Caki2 (cell line): ENCODE data around the gene PITPNM3. TPM values are rescaled to one million over a fixed set of nuclear protein-coding genes. Genes with fewer than 3 reads are reported as not detected.

Experiments
- DNase-seq: peaks from one replicate; pipeline ENCODE4 v3.0.0-alpha.2; 2015; ENCODE audit warnings: low read depth
- in situ Hi-C: cut with HindIII; loops from 2 replicates; pipeline ENCODE4 v1.10.0; 2016; ENCODE audit warnings: low sequenced_read_pairs, low pct_unique_long_range_greater_than_20kb, mixed read lengths
- total RNA-seq: library from RNA; depleted of rRNA; stranded (reverse); fragments of >200 nt; shearing (Covaris generic); gene quantifications from 2 replicates; pipeline ENCODE4 v1.2.3, GENCODE V29; 2014; ENCODE audit warnings: low replicate concordance

The PITPNM3 gene
- total RNA-seq, 1 experiment from 2014 or later, result 2.2 TPM

DNA sequence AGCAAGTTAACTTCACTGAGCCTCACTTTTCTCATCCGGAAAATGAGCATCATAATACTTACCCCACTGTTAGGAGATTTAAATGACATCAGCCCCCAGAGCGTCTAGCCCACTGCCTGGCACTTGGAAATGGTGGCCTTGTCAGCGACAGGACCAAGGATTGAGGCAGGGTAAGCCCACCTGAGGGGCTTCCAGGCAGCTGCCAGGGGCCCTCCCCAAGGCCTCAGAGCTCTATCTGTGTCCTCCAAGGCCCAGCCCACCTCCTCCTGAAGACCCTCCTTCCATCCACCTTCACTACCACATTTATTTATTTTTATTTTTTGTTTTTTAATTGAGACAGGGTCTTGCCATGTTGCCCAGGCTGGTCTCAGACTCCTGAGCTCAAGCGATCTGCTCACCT, 13.8 kb downstream of the PITPNM3 start:
- in situ Hi-C loops, result no loop called here
- no peak for DNase-seq

DNA sequence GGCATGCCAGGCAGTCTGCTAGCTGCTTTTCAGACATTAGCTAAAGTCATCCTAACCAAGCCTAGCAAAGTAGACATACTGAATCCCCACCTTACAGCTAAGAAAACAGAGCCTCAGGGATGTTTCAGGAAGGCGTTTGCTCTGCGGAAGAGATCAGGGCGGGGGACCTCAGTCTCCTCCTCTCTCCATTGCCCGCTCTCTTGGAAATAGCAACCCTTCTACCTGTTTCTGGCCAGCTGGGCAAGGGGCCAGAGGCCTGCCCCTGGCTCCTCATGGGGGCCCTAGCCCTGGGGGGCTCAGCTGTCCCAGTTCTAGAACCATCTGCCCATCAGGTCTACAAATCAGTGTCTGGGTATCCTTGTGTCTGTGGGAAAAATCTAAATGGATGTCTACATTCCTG, 14.5 kb downstream of the PITPNM3 start:
- in situ Hi-C loops, result no loop called here
- DNase-seq, result no peak

DNA sequence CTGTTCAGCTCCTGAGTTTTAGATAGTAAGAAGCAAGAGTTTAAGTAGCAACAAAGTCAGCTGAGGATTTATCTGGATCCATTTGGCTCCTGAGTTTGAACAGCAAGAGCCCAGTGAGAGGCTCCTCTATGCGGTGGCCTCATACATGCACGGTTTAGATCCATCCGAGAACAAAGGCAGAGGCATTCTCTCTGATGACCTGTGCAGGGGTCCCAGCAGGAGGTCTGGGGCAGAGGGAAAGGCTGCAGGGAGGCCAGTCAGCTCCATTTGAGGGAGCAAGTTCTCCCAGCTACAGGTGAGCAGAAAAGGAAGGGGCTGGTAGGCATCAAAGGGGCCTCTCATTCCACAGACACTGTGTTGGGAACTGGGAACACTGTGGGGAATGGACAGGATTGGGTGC, 16.5 kb downstream of the PITPNM3 start:
- DNase-seq, result no peak
- in situ Hi-C loops, result no loop called here

DNA sequence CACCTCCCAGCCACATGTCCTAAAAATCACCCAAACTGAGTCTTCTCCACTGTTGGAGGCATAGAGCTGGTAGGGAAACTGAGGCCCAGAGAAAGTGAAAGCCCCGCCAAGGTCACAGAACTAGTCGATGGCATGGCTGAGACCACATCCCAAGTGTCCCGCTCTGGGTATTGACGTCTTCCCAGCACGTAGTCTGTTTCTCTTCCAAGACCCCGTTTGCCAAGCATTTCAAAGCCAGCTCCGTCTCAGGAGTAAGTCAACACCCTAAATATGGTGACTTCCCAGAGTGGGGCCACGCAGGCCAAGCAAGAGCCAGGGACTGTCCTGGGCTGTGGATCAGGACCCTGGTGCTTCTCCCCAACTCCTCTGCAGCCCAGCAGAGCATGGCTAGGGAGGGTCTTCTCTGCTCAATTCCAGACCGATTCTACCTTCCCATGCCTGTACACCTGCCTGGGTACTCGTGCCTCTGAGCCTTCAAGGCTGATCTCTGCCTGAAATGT, 19.7 kb downstream of the PITPNM3 start:
- in situ Hi-C loops, result no loop called here
- no peak for DNase-seq

DNA sequence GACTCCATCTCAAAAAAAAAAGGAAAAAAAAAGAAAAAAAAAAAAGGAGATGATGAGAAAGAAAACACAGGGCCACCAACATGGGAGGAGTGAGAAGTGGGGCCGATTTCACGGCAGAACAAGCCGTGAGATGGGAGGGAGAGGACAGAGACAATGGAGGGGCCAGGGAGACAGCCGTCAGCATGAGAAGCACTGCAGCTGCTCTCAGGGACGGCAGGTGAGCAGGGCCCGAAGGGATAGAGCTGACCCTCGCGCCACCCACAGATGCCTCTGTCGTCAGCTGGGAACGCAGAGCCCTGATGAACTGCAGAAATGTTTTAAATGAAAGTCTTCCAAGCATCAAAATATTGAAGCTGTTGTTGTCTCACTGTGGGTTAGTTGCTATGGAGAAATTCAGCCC, 20.3 kb downstream of the PITPNM3 start:
- no peak for DNase-seq
- in situ Hi-C loops, result no loop called here

DNA sequence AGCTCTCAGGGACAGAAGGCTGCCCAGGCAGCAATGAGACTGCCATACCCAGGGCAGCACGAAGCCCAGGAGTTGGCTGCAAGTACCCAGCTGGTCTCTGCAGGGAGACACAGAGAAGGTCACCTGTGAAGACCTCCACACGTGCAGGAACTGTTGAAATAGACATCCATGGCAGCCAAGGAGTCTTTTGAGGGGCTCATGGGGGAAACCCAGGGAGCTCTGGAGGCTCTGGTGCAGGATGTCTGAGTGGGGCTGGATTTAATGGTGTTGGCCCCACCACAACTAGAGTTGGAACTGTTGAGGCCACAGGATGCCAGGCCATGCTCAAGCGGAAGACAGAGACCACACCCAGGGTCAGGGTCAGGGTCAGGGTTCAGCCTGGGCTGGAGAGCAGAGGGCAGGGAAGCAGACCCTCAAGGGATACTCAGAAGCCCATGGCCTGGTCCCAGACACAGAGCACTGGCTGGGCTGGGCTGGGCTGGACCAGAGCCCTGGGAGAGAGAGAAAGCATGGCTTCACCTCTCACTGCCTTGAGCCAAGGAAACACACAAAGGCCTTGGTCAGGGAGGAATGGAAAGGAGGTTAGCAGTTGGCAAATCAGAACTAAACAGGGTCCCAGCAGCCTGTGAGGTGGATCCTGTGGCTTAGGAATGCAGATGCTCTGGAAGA, 21.4 kb downstream of the PITPNM3 start:
- no peak for DNase-seq
- in situ Hi-C loops, result no loop called here

DNA sequence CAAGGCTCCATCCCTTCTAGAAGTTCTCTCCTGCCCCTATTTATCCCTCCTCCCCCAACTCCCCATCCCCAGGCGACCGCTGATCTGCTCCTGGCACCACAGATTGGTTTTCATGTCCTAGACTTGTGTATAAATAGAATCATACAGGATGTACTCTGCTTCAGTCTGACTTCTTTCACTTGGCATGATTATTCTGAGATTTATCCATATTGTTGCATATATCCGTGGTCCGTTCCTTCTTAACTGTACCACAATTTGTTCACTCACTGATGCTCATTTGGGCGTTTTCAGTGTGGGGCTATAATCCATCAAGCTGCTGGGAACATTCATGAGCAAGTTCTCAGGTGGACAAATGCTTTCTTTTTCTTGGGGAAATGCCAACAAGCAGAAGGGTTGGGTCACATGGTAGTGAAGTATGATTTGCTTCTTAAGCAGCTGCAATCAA, 23.9 kb downstream of the PITPNM3 start:
- in situ Hi-C loops, result no loop called here

DNA sequence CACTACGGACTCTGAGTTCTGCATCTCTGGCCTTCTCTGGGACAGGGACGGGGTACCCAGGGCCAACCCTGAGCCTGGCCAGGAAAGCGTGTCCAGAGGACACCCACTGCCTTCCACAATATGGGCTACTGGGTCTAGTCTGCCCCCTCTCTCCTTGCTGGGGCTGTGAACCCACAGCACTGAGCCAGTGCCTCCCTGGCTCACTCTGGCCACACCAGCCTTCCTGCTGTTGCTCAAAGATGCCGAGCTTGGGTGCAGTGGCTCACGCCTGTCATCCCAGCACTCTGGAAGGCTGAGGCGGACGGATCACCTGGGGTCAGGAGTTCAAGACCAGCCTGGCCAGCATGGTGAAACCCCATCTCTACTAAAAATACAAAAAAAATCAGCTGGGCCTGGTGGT, 24.8 kb downstream of the PITPNM3 start:
- no peak for DNase-seq
- in situ Hi-C loops, result no loop called here

More for the DNA sequence above, 23.9 kb downstream of the PITPNM3 start:
- no peak for DNase-seq

DNA sequence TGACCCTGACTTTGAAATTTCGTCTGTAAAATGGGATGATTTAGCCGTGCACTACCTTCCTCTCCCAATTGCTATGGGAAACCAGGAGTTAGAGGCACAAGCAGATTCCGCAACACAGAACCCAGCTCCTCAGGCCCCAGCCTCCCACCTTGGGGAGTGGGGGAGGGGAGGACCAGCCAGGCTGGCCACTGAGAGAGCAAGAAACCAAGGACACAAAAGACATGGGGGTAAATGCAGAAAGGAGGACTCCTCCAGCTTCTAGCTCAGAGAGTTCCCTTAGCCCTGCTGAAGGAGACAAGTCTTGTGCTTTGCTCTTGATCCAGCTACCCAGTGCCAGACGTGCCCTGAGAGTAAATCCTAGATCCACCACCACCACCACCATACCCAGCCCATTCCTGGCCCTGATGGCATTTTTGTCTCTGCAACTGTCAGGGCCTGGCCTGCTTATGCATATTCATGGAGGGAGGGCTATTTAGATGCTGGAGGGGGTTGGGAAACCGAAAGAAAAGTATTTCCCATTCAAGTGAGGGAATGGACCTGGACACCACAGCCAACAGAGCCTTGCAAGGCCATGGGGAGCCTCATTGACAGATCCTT, 25.9 kb downstream of the PITPNM3 start:
- no peak for DNase-seq
- in situ Hi-C loops, result no loop called here

DNA sequence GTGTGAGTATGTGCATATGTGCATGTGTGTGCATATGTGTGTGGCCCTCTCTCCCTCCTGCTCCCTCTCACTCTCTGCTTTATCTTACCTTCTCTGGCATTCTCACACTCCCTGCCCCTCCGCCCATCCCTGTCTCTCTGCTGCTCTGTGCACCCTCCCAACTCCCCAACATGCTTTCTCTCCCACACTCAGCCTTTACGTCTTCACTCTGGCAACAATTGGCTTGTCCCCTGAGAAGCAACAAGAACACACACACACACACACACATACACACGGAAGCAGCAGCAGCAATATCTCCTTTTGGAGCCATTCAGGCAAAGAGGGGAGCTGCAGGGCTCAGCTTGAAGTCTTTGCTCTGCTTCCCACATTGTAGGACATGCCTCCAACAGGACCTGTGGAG, 27.8 kb downstream of the PITPNM3 start:
- no peak for DNase-seq
- in situ Hi-C loops, result no loop called here

DNA sequence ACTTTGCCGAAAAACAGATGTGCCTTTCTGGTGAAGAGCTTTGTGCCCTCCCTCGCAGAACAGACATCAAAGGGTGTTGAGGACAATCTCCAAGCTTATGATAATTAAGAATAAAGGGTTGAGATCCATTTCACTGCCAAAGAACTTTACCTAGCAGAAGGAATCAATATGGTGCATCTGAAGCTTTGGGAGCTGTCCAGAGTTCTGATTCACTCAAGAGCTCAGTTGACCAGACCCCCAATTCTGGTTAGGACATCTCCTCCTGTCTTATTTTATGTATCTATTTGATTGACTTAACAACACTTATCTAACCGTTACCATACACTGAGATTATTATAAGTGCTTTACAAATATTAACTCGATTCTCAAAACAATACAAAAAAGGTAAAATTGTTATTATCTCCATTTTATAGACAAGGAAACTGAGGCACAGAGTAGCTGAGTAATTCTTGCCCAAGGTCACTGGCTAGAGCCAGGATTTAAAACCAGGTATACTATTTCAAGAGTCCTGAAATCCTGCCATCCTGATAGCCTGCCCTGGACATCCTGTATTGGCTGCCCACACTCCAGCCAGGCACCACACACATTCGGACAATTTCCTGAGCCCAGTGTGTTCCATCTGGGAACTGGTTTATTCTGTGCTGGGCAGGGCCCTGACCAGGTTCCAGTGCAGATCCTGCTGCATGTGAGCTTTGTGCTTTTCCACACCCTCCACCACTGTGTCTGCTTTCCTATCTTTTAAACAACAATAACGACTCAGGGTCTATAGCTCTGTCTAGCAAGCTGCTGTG, 29.8 kb downstream of the PITPNM3 start:
- no peak for DNase-seq
- in situ Hi-C loops, result no loop called here

DNA sequence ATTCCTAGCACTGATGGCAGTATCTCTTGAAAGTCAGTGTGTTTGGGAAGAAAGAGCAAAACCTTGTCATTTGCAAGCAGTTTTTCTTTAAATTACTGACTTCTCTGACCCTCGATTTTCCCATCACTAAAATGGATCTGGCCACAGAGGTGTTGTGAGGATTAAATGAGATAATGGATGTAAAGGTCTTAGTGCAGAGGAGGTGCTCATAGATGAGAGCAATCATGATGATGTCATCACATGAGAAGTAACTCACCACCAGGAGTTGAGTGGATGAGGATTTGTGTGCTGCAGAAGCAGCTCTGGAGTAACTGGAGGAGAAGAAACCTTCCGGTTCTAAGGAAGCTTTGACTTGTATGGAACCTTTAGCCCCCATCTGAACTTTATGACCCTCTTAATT, 30.6 kb downstream of the PITPNM3 start:
- in situ Hi-C loops, result no loop called here
- no peak for DNase-seq

DNA sequence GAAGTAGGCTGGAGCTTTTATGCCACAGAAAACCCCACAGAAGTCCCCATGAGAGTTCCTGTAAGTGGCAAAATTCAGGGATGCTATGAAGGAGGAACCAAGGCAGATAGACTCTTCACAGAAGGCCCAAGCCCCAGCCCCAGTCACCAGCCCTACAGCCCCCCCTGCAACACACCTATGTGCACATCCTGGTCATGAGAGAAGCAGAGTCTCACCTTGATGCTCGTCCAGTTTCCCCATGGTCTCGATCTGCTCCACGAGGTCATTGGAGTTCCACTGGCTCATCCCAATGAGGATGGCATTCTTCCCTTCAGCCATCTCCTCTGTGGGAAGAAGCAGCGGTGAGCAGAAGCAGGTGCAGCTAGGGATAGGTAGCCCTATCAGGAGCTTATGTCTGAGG, 31.2 kb downstream of the PITPNM3 start:
- in situ Hi-C loops, result no loop called here
- no peak for DNase-seq

DNA sequence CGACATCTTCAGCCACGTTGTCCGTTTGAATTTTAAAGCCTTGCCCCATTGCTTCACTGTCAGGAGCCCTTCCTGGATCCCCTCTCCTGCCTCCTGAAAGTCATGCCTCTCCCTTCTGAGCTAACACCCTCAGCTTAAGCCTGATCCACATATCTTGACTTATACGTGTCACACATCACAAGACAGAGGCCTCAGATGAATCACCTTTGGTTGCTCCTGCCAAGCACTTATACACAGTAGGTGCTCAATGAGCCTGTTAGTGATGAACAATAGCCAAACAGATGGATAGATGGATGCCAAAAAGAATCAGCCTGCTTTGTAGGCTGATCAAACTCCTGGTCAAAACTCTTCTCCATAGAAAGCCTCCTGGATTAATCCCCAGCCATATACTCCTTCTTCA, 31.8 kb downstream of the PITPNM3 start:
- peak; percentile 69 for DNase-seq
- in situ Hi-C loops, result no loop called here

DNA sequence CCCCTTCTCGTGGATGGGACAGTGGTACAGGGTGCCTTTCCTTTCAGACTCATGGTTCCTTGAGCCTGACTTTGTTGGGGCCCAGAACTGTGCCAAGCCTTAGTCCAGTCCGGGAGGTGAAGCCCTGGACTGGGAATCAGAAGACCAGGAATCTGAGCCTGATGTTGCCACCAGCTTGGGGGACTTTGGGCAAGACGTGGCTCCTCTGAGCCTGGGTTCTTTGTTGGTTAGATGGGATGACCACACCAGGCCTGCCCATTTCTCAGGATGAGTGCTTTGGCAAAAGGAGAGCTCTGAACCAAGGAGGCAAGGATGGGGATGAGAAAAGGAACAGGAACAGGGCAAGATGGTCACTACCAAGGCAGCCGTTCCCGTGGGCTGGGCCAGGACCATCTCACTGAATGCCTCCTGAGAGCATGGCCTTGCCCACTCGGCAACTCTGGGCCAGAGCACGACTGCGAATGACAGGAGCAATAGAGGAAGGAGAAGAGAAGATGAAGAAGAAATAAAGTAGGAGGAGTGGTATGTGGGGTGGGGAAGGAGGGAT, 32.5 kb downstream of the PITPNM3 start:
- in situ Hi-C loops, result no loop called here
- no peak for DNase-seq

DNA sequence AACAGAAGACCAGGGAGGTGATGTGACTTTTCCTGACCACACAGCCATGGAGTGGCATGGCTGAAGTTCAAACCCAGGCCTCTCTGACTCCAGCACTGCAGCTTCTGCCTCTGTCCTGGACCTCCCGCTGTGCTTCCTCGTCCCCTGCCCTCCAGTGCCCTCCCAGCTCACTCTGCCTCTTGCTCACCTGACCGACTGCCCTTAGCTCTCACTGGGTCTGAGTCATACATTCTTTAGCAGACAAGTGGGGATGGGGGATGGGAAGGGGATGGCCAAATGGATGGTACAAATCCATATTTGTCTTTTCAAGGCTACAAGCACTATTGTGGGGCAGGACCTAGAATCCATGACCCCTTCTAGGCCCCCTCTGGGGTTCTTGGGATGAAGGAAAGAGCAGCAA, 33.0 kb downstream of the PITPNM3 start:
- in situ Hi-C loops, result no loop called here
- DNase-seq, result peak; percentile 77

DNA sequence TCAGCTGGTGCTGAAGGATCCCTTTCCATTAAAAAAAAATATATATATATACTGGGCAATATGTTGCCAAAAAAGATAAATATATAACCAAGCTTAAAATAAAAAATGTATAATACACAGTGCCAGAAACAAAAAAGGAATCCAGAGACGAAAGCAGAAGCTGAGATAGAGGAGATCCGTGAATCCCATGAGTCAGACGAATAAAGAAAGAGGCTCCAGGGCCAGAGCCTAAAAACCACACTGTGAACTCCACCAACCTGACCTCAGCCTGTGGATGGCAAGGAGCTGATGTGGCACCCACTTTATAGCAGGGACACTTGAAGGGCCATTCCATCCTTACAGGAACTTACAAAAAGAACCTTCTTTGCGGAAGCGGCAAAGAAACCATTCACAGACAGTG, 34.8 kb downstream of the PITPNM3 start:
- no peak for DNase-seq
- in situ Hi-C loops, result no loop called here

DNA sequence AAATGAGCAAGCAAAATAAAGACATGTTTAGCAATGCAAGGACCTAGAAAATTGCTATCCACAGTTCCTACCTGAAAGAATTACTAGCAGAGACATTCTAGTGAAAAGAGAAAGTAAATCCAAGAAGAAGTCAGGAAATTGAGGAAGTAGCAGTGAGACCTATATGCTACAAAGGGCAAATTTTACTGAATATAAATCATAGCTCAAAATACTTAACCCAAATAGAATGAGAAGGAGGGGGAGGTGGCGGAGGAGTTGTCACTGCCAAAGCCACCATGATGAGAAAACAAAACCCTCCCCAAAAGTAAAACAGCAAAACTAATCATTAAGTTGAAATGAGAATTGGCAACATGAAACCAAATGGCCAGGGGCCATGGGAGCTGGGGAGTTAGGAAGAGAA, 39.3 kb downstream of the PITPNM3 start:
- no peak for DNase-seq
- in situ Hi-C loops, result no loop called here

DNA sequence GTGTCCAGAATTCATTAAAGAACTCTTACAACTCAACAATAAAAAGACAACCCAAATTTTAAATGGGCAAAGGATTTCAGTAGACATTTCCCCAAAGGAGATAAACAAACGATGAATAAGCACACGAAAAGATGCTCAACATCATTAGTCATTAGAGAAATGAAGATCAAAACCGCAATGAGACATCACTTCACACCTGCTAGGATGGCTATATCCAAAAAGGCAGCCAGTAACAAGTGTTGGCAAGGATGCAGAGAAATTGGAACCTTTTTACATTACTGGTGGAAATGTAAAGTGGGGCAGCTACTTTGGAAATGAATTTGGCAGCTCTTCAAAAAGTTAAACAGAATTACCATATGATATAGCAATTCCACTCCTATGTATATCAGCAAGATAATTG, 42.0 kb downstream of the PITPNM3 start:
- no peak for DNase-seq
- in situ Hi-C loops, result no loop called here
